ENCODE data around the gene LACC1.

The LACC1 gene

GRCh38 chr13:43879755-43880181 is at the start of gene LACC1:
TSS of gene LACC1 (plus strand) at chr13:43879904. CDS start at chr13:43880986, 1,082 bp downstream.
- peak; percentile 44 to 57 for DNase-seq

DNA sequence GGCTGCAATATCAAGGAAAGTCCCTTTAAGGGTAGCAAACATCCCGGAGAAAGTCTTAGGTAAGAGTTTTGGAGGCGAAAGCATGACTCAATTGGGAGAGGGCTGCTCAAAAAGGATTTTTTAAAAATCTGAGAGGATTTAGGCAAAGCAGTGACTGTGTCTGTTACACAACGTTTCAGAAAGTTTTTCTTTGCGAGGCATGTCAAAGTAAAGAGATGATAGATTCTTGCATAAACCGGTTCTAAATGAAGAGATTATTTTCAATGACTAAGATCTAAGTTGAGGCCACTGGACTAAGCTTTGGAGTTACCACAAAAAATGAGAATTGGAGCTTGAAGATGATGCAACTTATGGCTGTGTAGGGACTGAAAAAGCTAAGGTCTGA is 49.2 kb upstream of the LACC1 start:
- DNase-seq = no peak

DNA sequence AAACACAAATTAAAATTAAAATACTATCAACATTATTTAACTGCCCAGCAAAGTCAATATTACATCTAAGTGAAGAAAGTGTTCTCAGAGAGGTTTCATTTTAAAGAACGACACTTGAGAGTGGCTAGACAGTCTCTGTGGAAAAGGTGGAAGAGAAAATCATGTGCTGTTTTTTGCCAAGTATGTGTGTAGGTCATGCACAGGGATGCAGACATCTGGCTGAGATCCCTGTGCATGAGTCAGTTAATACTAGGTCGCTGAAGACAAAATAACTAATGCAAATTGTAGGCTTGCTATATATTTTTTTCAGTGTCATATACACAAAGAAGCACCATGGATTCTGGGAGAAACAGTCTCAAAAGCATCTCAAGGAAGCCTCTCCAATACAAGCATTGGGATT is 48.6 kb upstream of the LACC1 start:
- no peak for DNase-seq

DNA sequence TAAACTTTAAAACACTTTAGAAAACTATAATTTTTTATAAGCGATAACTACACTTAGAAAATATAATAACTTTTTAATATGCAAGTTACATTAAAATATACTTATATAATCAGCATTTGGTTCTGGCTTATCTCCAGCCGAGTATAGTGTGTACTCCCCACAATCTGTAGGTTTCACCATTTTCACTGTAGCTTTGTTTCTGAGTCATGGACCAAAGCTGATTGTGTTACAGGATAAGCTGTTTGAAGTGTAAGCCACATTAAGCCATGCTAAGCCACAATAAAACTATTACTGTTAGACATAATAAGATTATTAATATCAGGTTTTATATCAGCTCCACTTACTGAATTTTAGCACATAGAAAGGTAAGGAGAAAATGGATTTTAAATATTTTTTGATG is 44.0 kb upstream of the LACC1 start:
- DNase-seq = no peak

- DNase-seq = no peak
Measured at GRCh38 chr13:43838909-43839308, 40.8 kb upstream of the LACC1 start.

DNA sequence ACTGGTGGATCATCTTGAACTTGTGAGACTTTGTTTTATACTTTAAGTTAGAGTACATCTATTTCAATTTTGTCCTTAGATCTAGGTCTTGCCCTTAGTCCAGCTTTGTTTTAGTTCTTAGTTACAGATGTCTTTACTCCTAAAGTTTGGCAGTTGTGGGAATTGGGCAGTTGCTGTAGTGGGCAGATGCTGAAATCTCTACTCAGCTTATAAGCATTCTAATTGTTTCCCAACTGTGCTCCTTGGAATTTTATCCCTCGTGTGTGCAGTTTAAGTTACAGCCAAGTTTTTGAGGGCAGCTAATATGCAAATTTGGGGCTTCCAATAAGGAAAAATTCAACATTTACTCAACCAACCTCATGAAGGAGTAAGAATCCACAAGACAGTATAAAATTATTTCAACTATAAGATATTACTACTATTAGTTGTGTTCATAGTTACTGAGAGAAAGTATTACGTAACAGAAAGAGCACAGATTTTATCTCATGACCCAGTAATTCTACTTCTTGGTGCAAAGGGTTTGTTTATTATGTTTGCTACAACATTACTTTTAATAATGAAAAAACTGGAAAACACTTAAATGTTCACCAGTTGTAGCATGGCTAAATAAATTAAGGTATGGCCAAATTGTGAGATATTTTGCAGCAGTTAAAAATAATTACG is 33.1 kb upstream of the LACC1 start:
- no peak for DNase-seq

GRCh38 chr13:43848001-43848649 is 31.6 kb upstream of the LACC1 start:
- no peak for DNase-seq

GRCh38 chr13:43850873-43851272 is 28.8 kb upstream of the LACC1 start:
- DNase-seq = no peak

GRCh38 chr13:43852923-43853404 is 26.7 kb upstream of the LACC1 start:
- no peak for DNase-seq

DNA sequence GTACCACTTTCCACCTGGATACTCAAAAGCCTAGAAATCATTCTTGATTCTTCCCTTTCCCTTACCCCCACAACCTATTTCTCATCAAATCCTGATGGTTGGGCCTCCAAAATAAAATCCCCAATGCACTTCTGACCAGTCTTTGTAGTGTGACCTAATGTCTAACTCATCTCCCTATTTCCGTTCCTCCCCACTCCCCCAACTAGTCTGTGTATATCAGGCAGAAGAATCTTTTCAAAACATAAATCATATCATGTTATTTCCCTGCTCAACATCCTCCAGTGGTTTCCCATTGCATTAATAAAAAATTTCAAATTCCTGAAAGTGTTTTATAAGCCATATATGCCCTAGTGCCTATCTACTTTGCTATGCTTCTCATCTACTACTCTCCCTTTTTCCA is 17.8 kb upstream of the LACC1 start:
- no peak for DNase-seq

DNA sequence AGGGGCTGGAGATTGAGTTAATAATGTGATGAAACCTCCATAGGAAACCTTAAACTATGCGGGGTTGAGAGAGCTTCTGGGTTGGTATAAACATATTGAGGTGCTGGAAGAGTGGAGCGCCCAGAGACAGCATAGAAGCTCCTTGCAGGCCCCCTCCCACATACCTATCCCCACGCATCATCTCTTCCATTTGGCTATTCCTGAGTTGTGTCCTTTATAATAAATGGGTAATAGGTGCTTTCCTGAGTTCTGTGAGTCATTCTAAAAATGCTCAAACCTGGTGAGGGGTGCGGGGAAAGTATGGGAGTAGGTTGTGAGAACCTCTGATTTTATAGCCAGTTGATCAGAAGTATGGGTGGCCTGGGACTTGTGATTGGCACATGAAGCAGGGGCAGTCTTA is 14.8 kb upstream of the LACC1 start:
- no peak for DNase-seq

- DNase-seq = no peak
Measured at GRCh38 chr13:43865892-43866291, 13.8 kb upstream of the LACC1 start.

GRCh38 chr13:43872181-43872580 is 7.5 kb upstream of the LACC1 start:
- DNase-seq = no peak

- DNase-seq = no peak
Measured at GRCh38 chr13:43874504-43875092, 5.1 kb upstream of the LACC1 start.

GRCh38 chr13:43876366-43876765 is 3.3 kb upstream of the LACC1 start:
- DNase-seq = no peak

DNA sequence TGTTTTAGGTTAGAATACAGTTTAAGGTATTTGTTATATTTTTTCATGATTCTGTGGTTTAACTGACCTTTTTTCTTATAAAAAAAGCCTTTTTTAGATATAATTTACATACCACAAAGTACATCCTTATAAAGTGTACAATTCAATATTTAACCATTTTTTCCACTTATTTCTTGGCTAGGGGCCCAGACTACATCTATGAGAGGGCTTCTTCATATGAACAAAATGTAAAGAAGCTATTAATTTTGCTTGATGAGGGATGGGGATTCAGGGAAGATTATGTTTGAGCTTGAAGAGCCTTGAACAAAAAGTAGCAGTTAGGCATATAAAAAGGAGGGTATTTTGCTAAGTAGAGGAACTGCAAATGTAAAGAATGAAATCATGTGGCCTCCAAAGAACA is 2.4 kb upstream of the LACC1 start:
- no peak for DNase-seq

- DNase-seq = no peak
Measured at GRCh38 chr13:43877766-43878165, 1.9 kb upstream of the LACC1 start.

DNA sequence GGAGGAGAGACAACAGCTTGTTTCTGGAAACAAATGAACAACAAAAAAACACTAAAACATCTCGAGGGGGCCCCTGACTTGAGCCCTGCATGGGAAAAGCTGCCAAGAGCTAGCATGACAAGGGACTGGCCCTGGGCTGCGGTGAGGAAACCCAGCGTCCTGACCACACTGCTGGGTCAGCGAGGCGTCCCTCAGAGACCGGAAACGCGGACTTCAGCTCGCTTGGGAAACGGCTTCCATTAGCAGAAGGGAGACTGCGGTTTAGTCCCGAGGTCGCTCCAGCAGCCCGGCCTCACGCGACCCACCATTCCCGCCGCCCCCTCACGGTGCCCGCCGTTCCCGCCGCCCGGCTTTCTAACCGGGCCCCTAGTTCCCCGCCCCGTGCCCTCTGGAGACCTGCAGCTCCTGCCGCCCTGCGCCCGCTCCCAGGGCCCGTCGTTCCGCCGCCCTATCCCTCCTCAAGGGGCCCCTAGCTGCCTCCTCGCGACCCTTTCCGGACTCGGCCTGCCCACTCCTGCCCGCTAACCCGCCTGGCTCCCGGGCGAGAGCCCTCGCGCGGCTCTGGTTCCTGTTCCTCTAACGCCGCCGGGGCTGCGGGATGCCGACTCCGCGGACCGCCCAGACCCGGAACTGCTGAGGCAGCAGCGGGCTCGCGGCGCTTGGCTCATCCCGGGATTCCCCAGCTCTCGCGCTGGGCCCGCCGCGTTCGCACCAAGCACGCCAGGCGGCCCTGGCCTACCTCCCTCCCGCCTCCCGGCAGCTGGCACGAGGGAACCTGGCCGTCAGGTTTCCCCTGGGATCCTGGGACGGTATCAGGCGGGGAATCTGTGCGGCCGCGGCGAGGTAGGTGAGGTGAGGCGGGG is 581 bp upstream of the LACC1 start, which contains the start of gene CCDC122:
Gene CCDC122, minus strand, starts transcription at position 849 of the 863 bp plus-strand sequence. CDS start 10,364 bp downstream, outside the sequence.
- DNase-seq = peak; percentile 80 to 85

DNA sequence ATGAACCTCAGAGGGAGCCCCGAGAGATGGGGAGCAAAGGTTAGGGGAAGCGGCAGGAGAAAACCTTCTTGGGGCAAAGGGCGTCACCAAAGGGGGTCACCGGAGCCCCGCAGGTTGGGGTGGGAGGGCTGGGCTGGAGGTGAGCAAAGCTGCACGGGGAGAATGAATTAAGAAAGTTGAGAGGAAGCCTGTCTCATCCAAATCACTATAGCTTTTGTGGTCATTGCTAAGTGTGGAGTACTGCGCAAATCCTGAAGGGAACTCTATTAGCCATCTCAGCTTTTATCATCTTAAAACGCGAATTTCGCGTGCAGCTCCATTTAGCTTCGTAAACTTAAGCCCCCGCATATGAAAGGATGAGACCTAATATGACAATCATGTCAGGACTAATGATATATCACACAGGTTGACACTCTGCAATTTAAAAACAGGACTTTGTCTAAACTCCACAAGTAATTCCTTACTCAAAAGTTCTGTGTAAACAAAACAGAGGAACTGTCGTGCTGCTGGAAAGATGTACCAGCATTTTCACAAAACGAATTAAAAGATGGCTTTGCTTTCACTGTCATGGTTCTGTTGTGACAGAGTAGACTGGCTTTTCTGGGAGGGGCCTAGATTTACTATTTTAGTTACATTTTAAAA is 631 bp downstream of the LACC1 start:
- no peak for DNase-seq

- no peak for DNase-seq
Measured at GRCh38 chr13:43880926-43881325, 1.2 kb downstream of the LACC1 start.

DNA sequence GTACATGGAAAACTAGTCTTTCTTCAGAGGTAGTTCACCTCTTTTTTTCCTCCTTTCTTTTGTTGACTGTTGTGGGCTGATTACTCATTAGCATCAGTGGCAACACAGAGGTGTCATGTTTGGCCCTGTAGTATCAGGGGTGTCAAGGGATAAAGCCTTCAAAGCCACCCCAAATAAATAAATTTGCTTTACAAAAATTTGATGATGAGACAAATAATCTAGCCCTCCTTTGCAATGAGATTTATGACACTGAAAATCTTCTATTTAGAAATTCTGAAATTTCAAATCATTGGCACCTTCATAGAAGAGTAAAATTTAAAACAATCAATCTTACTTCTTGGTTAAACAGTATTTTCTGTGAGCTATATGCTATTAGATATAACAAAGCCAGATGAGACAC is 1.9 kb downstream of the LACC1 start:
- no peak for DNase-seq

DNA sequence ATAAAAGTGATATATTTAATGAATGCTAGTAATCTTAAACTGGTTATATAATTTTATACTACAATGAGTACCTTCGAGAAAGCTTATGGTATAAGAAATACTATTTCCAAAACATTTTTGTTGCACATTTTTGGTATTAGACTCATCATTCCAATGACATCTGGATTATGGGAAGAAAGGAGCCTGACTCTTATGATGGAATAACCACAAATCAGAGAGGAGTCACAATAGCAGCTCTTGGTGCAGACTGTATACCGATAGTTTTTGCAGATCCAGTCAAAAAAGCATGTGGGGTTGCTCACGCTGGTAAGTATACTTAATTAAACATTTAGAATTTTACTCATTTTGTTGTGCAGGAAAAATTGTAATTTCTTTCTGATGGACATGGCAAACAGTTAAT is 3.9 kb downstream of the LACC1 start:
- no peak for DNase-seq

DNA sequence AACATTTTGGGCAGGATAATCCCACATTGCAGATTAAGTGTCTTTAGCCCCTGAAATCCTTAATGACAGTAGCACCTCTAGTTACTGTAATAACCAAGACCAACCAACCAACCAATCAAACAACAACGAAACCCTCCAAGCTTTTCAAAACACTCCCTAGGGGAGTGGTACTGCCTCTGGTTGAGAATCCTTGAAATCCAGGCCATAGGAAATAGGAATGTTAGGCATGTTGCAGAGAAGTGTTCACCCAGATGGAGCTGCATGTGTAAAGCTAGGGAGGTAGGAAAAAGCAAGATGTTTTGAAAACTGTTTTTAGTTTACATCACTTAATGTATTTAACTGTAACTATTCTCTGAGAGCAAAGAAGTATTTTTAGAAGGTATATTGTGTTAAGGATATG is 4.5 kb downstream of the LACC1 start:
- DNase-seq = no peak
